Neural progenitor cell (in vitro differentiated cells): ENCODE measurements around the gene BTBD10.

Source experiments
- EZH2 ChIP-seq: fragments of 200-600 bp; sonication (generic); IDR thresholded peaks from 2 replicates; pipeline ENCODE4 v1.6.1; 2017; ENCODE audit warnings: antibody characterized with exemption, mild to moderate bottlenecking, moderate library complexity
- TF ChIP-seq, protein P1 (sequence below): fragments of 200-600 bp; sonication (generic); IDR thresholded peaks from 2 replicates; pipeline ENCODE4 v1.5.1; 2017; ENCODE audit warnings: antibody characterized with exemption, mild to moderate bottlenecking

DNA sequence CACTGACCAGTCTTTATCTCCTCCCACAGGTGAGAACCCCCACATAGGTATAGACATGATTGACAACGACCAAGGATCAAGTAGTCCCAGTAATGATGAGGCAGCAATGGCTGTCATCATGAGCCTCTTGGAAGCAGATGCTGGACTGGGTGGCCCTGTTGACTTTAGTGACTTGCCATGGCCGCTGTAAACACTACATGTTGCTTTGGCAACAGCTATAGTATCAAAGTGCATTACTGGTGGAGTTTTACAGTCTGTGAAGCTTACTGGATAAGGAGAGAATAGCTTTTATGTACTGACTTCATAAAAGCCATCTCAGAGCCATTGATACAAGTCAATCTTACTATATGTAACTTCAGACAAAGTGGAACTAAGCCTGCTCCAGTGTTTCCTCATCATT, 76.5 kb downstream of the BTBD10 start:
- TF ChIP-seq, protein P1, sequence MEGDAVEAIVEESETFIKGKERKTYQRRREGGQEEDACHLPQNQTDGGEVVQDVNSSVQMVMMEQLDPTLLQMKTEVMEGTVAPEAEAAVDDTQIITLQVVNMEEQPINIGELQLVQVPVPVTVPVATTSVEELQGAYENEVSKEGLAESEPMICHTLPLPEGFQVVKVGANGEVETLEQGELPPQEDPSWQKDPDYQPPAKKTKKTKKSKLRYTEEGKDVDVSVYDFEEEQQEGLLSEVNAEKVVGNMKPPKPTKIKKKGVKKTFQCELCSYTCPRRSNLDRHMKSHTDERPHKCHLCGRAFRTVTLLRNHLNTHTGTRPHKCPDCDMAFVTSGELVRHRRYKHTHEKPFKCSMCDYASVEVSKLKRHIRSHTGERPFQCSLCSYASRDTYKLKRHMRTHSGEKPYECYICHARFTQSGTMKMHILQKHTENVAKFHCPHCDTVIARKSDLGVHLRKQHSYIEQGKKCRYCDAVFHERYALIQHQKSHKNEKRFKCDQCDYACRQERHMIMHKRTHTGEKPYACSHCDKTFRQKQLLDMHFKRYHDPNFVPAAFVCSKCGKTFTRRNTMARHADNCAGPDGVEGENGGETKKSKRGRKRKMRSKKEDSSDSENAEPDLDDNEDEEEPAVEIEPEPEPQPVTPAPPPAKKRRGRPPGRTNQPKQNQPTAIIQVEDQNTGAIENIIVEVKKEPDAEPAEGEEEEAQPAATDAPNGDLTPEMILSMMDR = no peak
- no peak for TF ChIP-seq EZH2
